Naive thymus-derived CD4-positive, alpha-beta T cell (primary cell): ENCODE results near the gene COG4. TPM values are rescaled to one million over a fixed set of nuclear protein-coding genes. Genes with fewer than 3 reads are reported as not detected.

Source experiments
- ATAC-seq: fragments of 150-1000 bp; cut with Tn5 transposase; 2 replicates; pipeline ENCODE4 v1.10.0; 2021; ENCODE audit warnings: mild to moderate bottlenecking, moderate library complexity
- CTCF ChIA-PET: fragments of 350-600 bp; sonication (Branson Sonifier 250); formaldehyde crosslinking; loops from one replicate; lab custom pipeline; 2021; ENCODE audit warnings: antibody characterized with exemption; lab: Charles Lee
- POLR2A ChIA-PET: fragments of 350-600 bp; sonication (Branson Sonifier 250); formaldehyde crosslinking; loops from one replicate; lab custom pipeline; 2021; ENCODE audit warnings: antibody characterized with exemption, inconsistent platforms; lab: Charles Lee
- DNase-seq, 9 donors: peaks; one replicate each; pipeline versions ENCODE4 v3.0.0 to v3.0.0-alpha.2; 2020 to 2022; ENCODE audit warnings: mixed read lengths in 1 of 9
- H3K27ac ChIP-seq: one replicate; pipeline ENCODE4 v1.7.0; 2013; ENCODE audit warnings: mild to moderate bottlenecking, low read depth, low read length, moderate library complexity
- H3K27me3 ChIP-seq, 2 donors: one replicate each; pipeline ENCODE4 v1.7.0; 2013; ENCODE audit warnings: low read length in 2 of 2, mild to moderate bottlenecking in 2 of 2, moderate library complexity in 2 of 2; ENCODE audit not compliant: control insufficient read depth in 2 of 2, insufficient read depth in 2 of 2
- H3K36me3 ChIP-seq, 3 experiments: 1 replicate in 2 of 3; 2 replicates in 1 of 3; pipeline ENCODE4 v1.7.0; 2013; ENCODE audit warnings: low read length in 3 of 3, mild to moderate bottlenecking in 3 of 3, moderate library complexity in 1 of 3; ENCODE audit not compliant: insufficient read depth in 3 of 3, control insufficient read depth in 2 of 3
- H3K4me1 ChIP-seq, 2 donors: one replicate each; pipeline ENCODE4 v1.7.0; 2013; ENCODE audit warnings: low read length in 2 of 2, mild to moderate bottlenecking in 2 of 2, moderate library complexity in 1 of 2; ENCODE audit not compliant: control insufficient read depth in 2 of 2, insufficient read depth in 2 of 2
- H3K4me3 ChIP-seq: 2 replicates; pipeline ENCODE4 v1.7.0; 2013; ENCODE audit warnings: mild to moderate bottlenecking, low read length
- H3K9me3 ChIP-seq, 3 experiments: 1 replicate in 2 of 3; 2 replicates in 1 of 3; pipeline ENCODE4 v1.7.0; 2013; ENCODE audit warnings: low read length in 3 of 3; ENCODE audit not compliant: control insufficient read depth in 2 of 3
- H3K27ac Mint-ChIP-seq, 9 donors: one replicate each; pipeline ENCODE4 v1.8.0; 2020 to 2022; ENCODE audit warnings: mixed read lengths in 9 of 9, mild to moderate bottlenecking in 8 of 9, moderate library complexity in 5 of 9, inconsistent platforms in 2 of 9
- H3K27me3 Mint-ChIP-seq, 5 donors: one replicate each; pipeline ENCODE4 v1.8.0; 2021 to 2022; ENCODE audit warnings: mixed read lengths in 5 of 5, mild to moderate bottlenecking in 1 of 5
- H3K36me3 Mint-ChIP-seq, 5 donors: one replicate each; pipeline ENCODE4 v1.8.0; 2020 to 2022; ENCODE audit warnings: mixed read lengths in 5 of 5, mild to moderate bottlenecking in 3 of 5, inconsistent platforms in 1 of 5
- H3K4me1 Mint-ChIP-seq, 7 donors: one replicate each; pipeline ENCODE4 v1.8.0; 2020 to 2022; ENCODE audit warnings: mixed read lengths in 7 of 7, mild to moderate bottlenecking in 3 of 7, inconsistent platforms in 1 of 7
- H3K4me3 Mint-ChIP-seq, 10 donors: one replicate each; pipeline ENCODE4 v1.8.0; 2020 to 2022; ENCODE audit warnings: mild to moderate bottlenecking in 10 of 10, mixed read lengths in 10 of 10, moderate library complexity in 6 of 10, inconsistent platforms in 2 of 10
- H3K9me3 Mint-ChIP-seq, 11 donors: one replicate each; pipeline ENCODE4 v1.8.0; 2020 to 2022; ENCODE audit warnings: mixed read lengths in 11 of 11, mild to moderate bottlenecking in 4 of 11, inconsistent platforms in 1 of 11, moderate library complexity in 1 of 11
- intact Hi-C, 2 donors: fragments of 100-400 bp; cut with micrococcal nuclease; formaldehyde crosslinking; loops; one replicate each; pipeline ENCODE4 v1.15.1; 2023
- polyA plus RNA-seq, 2 donors: library from polyadenylated mRNA; unstranded; fragments of 300-500 nt; fragmentation: Illumina TruSeq; gene quantifications; one replicate each; pipeline ENCODE4 v1.2.3, GENCODE V29; 2021
- total RNA-seq, 6 experiments: library from RNA in 5 of 6; stranded (reverse) in 5 of 6; gene quantifications; 1 replicate in 5 of 6; 2 replicates in 1 of 6; pipeline ENCODE4 v1.2.3 and lab custom pipeline; 2021 to 2026

The COG4 gene
- total and polyA plus RNA-seq, 7 experiments from 2014 or later = 38.3 to 68.6 (median 50.5) TPM

GRCh38 chr16:70437582-70438557 lies 85.5 kb downstream of the COG4 start:
- intact Hi-C loops = loop anchor here (2.0 to 5.0 kb wide), 5 partner anchors 17 to 1051 kb away; partner anchors contain the start of genes EXOSC6 (in 1 of the 2), FCSK (in 1 of the 2) and TERF2 (in 1 of the 2)
- peak overlapping the region; percentile 88 to 99 (median 96) for H3K4me3 Mint-ChIP-seq
- Histone ChIP-seq H3K4me1 (peaks cover 11 to 25% of the 10 kb centered on the region in 2 donors), H3K9me3 (no peaks in the 10 kb centered on the region), H3K4me3 (peak overlapping the region; percentile 67), H3K27me3 (no peaks in the 10 kb centered on the region), H3K36me3 (no peaks in the 10 kb centered on the region), H3K27ac (peak overlapping the region; percentile 58)
- ATAC-seq (no peak), DNase-seq (peak in 3 of 9 donors; percentile 19 to 40 (median 21))
- H3K36me3 Mint-ChIP-seq = peaks cover 0 to 11% (median 0%) of the 10 kb centered on the region in 5 donors
- H3K27me3 Mint-ChIP-seq = no peaks in the 10 kb centered on the region
- ChIA-PET POLR2A (interaction anchor here (0.9 to 5.7 kb wide), 11 partner anchors 16 to 95 kb away, joined by 3 to 59 read pairs (median 3); partner anchors contain the start of genes DDX19A and FCSK), CTCF (interaction anchor here (0.6 to 1.5 kb wide), 2 partner anchors 57 to 87 kb away, joined by 3 to 7 read pairs; no protein-coding TSS in a partner anchor)
- no peaks in the 10 kb centered on the region for H3K9me3 Mint-ChIP-seq
- H3K27ac Mint-ChIP-seq = peak overlapping the region; percentile 76 to 97 (median 90)
- H3K4me1 Mint-ChIP-seq = peaks cover 32 to 59% (median 50%) of the 10 kb centered on the region in 7 donors

GRCh38 chr16:70437017-70437581 lies 86.3 kb downstream of the COG4 start:
- intact Hi-C loops = loop anchor here in 1 of 2 donors (5.0 kb wide), 2 partner anchors 35 to 1050 kb away; partner anchors contain the start of gene TERF2
- H3K4me3 Mint-ChIP-seq = peak overlapping the region; percentile 88 to 99 (median 96)
- H3K36me3 ChIP-seq = no peaks in the 10 kb centered on the region
- no peaks in the 10 kb centered on the region for H3K9me3 Mint-ChIP-seq
- peak overlapping the region; percentile 58 for H3K27ac ChIP-seq
- DNase-seq (no peak), ATAC-seq (no peak)
- no peak overlapping the region for H3K4me3 ChIP-seq
- ChIA-PET CTCF (no interaction called here), POLR2A (interaction anchor here (2.6 to 5.7 kb wide), 3 partner anchors 16 to 91 kb away, joined by 9 to 59 read pairs (median 29); partner anchors contain the start of genes DDX19A and FCSK)
- H3K36me3 Mint-ChIP-seq = peaks cover 0 to 11% (median 0%) of the 10 kb centered on the region in 5 donors
- peaks cover 37 to 67% (median 57%) of the 10 kb centered on the region in 7 donors for H3K4me1 Mint-ChIP-seq
- H3K27me3 Mint-ChIP-seq = no peaks in the 10 kb centered on the region
- peaks cover 11 to 31% of the 10 kb centered on the region in 2 donors for H3K4me1 ChIP-seq
- H3K27me3 ChIP-seq = no peaks in the 10 kb centered on the region
- H3K9me3 ChIP-seq = no peaks in the 10 kb centered on the region
- H3K27ac Mint-ChIP-seq = peak overlapping the region in 8 of 9 donors; percentile 76 to 97 (median 91)

GRCh38 chr16:70434484-70435260 lies 88.7 kb downstream of the COG4 start:
- Histone ChIP-seq H3K27me3 (no peaks in the 10 kb centered on the region), H3K9me3 (no peaks in the 10 kb centered on the region), H3K36me3 (no peaks in the 10 kb centered on the region), H3K4me1 (peaks cover 25 to 42% of the 10 kb centered on the region in 2 donors), H3K27ac (peak overlapping the region; percentile 20), H3K4me3 (no peak overlapping the region)
- intact Hi-C loops = loop anchor here in 1 of 2 donors (5.0 kb wide), 3 partner anchors 32 to 1047 kb away; partner anchors contain the start of genes CMTR2 and TERF2
- DNase-seq (no peak), ATAC-seq (no peak)
- Mint-ChIP-seq H3K4me3 (peak overlapping the region in 4 of 10 donors; percentile 18 to 63 (median 31)), H3K4me1 (peaks cover 48 to 84% (median 74%) of the 10 kb centered on the region in 7 donors), H3K9me3 (no peaks in the 10 kb centered on the region), H3K27ac (peak overlapping the region in 6 of 9 donors; percentile 7 to 89 (median 42)), H3K27me3 (no peaks in the 10 kb centered on the region), H3K36me3 (peaks cover 0 to 14% (median 3%) of the 10 kb centered on the region in 5 donors)
- CTCF ChIA-PET = no interaction called here
- POLR2A ChIA-PET = interaction anchor here (1.0 to 5.7 kb wide), 2 partner anchors 27 to 55 kb away, joined by 3 to 59 read pairs; no protein-coding TSS in a partner anchor

- Mint-ChIP-seq H3K27me3 (no peaks in the 10 kb centered on the region), H3K36me3 (peaks cover 0 to 14% (median 3%) of the 10 kb centered on the region in 5 donors), H3K4me1 (peaks cover 52 to 87% (median 77%) of the 10 kb centered on the region in 7 donors), H3K9me3 (no peaks in the 10 kb centered on the region), H3K4me3 (peak overlapping the region in 6 of 10 donors; percentile 18 to 64 (median 44)), H3K27ac (peak overlapping the region in 8 of 9 donors; percentile 27 to 89 (median 78))
- no peaks in the 10 kb centered on the region for H3K27me3 ChIP-seq
- no peak overlapping the region for H3K4me3 ChIP-seq
- H3K9me3 ChIP-seq = no peaks in the 10 kb centered on the region
- ChIA-PET CTCF (interaction anchor here (1.7 kb wide), 1 partner anchor 9 kb away, joined by 3 read pairs; no protein-coding TSS in a partner anchor), POLR2A (interaction anchor here (0.8 kb wide), 1 partner anchor 54 kb away, joined by 3 read pairs; no protein-coding TSS in a partner anchor)
- peak overlapping the region; percentile 12 for H3K27ac ChIP-seq
- no peak for ATAC-seq
- H3K4me1 ChIP-seq = peaks cover 28 to 44% of the 10 kb centered on the region in 2 donors
- intact Hi-C loops = loop anchor here in 1 of 2 donors (2.0 to 5.0 kb wide), 2 partner anchors 15 to 854 kb away; partner anchors contain the start of gene CMTR2
- DNase-seq = no peak
- no peaks in the 10 kb centered on the region for H3K36me3 ChIP-seq
Observed at GRCh38 chr16:70433458-70434103, 89.8 kb downstream of the COG4 start.

GRCh38 chr16:70432723-70433457 lies 90.5 kb downstream of the COG4 start:
- no peak overlapping the region for H3K4me3 ChIP-seq
- CTCF ChIA-PET = interaction anchor here (0.6 to 1.7 kb wide), 2 partner anchors 10 to 28 kb away, joined by 3 to 5 read pairs; no protein-coding TSS in a partner anchor
- H3K27me3 Mint-ChIP-seq = no peaks in the 10 kb centered on the region
- H3K36me3 ChIP-seq = no peaks in the 10 kb centered on the region
- H3K4me3 Mint-ChIP-seq = peak overlapping the region in 8 of 10 donors; percentile 8 to 63 (median 32)
- H3K27ac ChIP-seq = peak overlapping the region; percentile 55
- intact Hi-C loops = loop anchor here in 1 of 2 donors (2.0 to 5.0 kb wide), 2 partner anchors 14 to 854 kb away; partner anchors contain the start of gene CMTR2
- H3K4me1 ChIP-seq = peaks cover 26 to 43% of the 10 kb centered on the region in 2 donors
- H3K4me1 Mint-ChIP-seq = peaks cover 53 to 88% (median 79%) of the 10 kb centered on the region in 7 donors
- H3K9me3 ChIP-seq = no peaks in the 10 kb centered on the region
- DNase-seq (no peak), ATAC-seq (no peak)
- H3K36me3 Mint-ChIP-seq = peaks cover 0 to 14% (median 3%) of the 10 kb centered on the region in 5 donors
- H3K9me3 Mint-ChIP-seq = no peaks in the 10 kb centered on the region
- POLR2A ChIA-PET = interaction anchor here (0.6 to 2.2 kb wide), 3 partner anchors 21 to 53 kb away, joined by 3 to 8 read pairs (median 3); no protein-coding TSS in a partner anchor
- peak overlapping the region; percentile 51 to 88 (median 77) for H3K27ac Mint-ChIP-seq
- H3K27me3 ChIP-seq = no peaks in the 10 kb centered on the region
